ENCODE data around the gene RASA1.
"Not testable (repeated sequence)": the region's sequence is repeated elsewhere in the genome, so short reads cannot be mapped to it uniquely, and the experiment has no call there.

The RASA1 gene

GRCh38 chr5:87282269-87282668 is 14.6 kb downstream of the RASA1 start:
- DNase-seq (ENCODE audit: low read depth in 2 of 2) = no peak

- DNase-seq (ENCODE audit: low read depth in 2 of 2) = not testable (repeated sequence)
Measured at GRCh38 chr5:87287266-87287665, 19.6 kb downstream of the RASA1 start.

- DNase-seq (ENCODE audit: low read depth in 2 of 2) = no peak
Measured at GRCh38 chr5:87298692-87299362, 31.1 kb downstream of the RASA1 start.

- no peak for DNase-seq (ENCODE audit: low read depth in 2 of 2)
Measured at GRCh38 chr5:87300176-87300575, 32.5 kb downstream of the RASA1 start.

GRCh38 chr5:87300744-87301143 is 33.1 kb downstream of the RASA1 start:
- peak; percentile 22 to 23 for DNase-seq (ENCODE audit: low read depth in 2 of 2)

- DNase-seq (ENCODE audit: low read depth in 2 of 2) = no peak
Measured at GRCh38 chr5:87302061-87302460, 34.4 kb downstream of the RASA1 start.

DNA sequence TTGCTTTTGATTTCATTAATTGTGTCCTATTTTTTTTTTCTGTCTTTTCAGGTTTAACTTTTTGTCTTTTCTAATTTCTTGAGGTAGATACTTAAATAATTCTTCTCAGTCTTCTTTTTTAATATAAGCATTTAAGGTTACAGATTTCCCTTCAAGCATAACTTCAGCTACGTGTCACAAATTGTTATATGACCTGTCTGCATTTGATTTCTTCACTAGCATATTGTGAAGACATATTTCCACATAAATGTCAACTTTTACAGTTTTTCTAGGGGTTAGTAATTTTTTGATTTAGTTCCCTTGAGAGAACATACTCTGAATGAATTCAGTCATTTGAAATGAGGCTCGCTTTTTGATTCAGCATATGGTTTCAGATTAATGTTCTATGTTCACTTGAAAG is 35.6 kb downstream of the RASA1 start:
- DNase-seq (ENCODE audit: low read depth in 2 of 2) = no peak

- not testable (repeated sequence) for DNase-seq (ENCODE audit: low read depth in 2 of 2)
Measured at GRCh38 chr5:87306090-87306489, 38.4 kb downstream of the RASA1 start.

- no peak for DNase-seq (ENCODE audit: low read depth in 2 of 2)
Measured at GRCh38 chr5:87307796-87308423, 40.2 kb downstream of the RASA1 start.

GRCh38 chr5:87311405-87312279 is 44.0 kb downstream of the RASA1 start:
- peak; percentile 26 to 31 for DNase-seq (ENCODE audit: low read depth in 2 of 2)

- DNase-seq (ENCODE audit: low read depth in 2 of 2) = no peak
Measured at GRCh38 chr5:87313216-87313615, 45.5 kb downstream of the RASA1 start.

DNA sequence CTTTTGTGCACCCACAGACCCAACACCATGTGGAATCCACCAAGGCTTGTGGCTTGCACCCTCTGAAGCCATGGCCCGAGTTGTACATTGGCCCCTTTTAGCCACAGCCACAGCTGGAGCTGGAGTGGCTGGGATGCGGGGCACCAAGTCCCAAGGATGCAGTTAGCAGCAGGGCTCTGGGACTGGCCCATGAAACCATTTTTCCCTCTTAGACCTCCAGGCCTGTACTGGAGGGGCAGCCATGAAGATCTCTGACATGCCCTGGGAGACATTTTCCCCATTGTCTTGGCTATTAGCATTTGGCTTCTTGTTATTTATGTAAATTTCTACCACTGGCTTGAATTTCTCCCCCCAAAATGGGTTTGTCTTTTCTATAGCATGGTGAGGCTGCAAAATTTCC is 51.8 kb downstream of the RASA1 start:
- DNase-seq (ENCODE audit: low read depth in 2 of 2) = no peak

DNA sequence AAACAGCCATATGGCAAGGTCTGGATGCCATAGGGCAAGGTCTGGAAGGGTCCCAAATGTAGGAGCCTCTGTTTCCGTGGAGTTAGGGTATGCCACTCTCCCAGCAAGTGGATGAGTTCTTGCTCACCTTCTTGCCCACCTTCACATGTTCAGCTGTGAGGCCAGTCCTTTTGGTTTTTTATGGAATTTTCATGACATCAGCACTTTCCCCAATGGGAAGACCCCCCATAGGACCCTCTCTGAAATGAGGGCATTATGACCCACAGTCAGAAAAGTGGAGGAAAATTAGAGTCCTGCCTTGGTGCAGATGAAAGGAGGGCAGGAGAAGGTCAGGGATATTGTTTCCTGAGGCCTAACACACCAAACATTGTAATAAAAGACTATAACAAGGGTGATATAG is 53.9 kb downstream of the RASA1 start:
- DNase-seq (ENCODE audit: low read depth in 2 of 2) = no peak

GRCh38 chr5:87322381-87322780 is 54.7 kb downstream of the RASA1 start:
- DNase-seq (ENCODE audit: low read depth in 2 of 2) = no peak

DNA sequence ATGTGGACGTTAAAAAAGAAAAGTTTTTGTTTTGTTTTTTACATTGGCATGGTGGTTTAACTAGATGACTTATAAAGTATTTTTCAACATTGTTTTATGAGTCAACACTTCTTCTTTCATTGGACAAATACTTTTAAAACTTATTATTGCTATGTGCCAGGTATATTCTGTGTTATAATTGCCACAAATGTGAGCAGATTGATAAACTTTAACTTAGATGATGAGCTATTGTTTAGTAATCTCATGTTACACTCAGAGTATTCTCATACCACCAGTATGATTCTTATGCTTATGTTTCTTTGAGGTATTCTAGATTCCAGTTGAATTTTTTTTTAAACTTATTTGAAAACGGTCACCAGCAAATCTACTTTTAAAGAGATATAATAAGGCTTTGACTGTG is 60.3 kb downstream of the RASA1 start:
- DNase-seq (ENCODE audit: low read depth in 2 of 2) = no peak

GRCh38 chr5:87329114-87329513 is 61.4 kb downstream of the RASA1 start:
- no peak for DNase-seq (ENCODE audit: low read depth in 2 of 2)

DNA sequence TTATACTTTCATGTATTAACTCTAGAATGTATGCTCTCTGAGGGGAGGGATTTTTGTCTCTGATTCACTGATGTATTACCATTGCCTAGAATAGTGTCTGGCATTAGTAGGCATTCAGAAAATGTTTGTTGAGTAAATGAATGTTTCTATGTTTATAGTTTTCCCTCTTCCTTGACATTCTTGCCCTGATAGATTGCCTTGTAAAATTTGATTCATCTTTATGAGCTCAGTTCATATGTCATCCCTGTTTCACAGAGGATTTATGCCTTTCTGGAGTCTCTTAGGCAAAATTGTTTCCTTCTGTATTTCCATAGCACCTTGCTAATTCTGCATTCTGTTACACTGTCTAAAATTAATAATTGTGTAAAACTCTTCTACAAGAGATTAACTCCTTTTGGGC is 72.3 kb downstream of the RASA1 start:
- no peak for DNase-seq (ENCODE audit: low read depth in 2 of 2)

DNA sequence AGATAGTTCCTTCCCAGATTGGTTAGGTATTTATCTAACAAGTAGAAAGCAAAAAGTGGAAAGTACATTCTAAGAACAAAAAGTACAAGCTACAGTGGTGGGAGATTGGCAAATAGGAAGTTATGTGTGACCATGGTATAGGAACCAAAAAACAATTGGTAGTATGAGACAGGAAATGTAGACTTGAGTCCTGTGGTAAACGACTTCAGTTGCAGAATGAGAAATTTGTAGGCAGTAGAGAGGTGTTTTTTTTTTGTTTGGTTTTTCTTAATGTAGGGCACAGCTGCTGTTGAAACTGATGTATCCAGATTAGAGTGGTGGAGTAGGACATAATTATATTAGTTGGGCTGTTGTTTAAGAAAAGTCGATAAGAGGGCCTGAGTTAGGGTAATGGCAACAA is 73.0 kb downstream of the RASA1 start:
- no peak for DNase-seq (ENCODE audit: low read depth in 2 of 2)

GRCh38 chr5:87347272-87347671 is 79.6 kb downstream of the RASA1 start:
- peak; percentile 16 to 18 for DNase-seq (ENCODE audit: low read depth in 2 of 2)

- DNase-seq (ENCODE audit: low read depth in 2 of 2) = no peak
Measured at GRCh38 chr5:87347841-87348240, 80.2 kb downstream of the RASA1 start.

DNA sequence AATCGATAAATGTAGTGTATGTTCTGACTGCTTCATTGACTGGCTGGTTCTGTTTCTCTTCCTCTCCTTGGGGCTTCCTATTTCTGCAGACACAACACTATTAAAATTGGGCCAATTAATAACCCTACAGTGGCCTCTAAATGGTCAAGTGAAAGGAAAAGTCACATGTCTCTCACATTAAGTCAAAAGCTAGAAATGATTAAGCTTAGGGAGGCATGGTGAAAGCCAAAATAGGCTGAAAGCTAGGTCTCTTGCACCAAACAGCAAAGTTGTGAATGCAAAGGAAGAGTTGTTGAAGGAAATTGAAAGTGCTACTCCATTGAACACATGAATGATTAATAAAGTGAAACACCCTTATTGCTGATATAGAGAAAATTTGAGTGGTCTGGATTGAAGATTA is 86.8 kb downstream of the RASA1 start:
- no peak for DNase-seq (ENCODE audit: low read depth in 2 of 2)

DNA sequence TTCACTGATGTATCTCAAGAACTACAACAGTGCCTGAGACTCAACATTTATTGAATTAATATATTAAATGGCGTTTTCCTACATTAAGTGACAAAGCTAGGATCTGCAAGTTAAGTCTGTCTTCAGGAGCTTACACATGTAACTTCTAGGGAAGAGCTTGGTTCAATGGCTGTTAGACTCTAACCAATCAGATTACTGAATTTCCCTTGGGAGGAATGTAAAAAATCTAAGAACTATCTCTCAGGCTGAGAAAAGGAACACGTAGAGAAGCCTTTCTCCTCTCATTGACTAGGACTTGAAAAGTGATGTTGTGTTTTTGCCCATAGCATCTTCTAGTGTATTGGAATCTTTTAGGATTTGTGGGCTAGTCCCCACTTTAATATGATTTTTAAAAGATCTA is 91.4 kb downstream of the RASA1 start:
- no peak for DNase-seq (ENCODE audit: low read depth in 2 of 2)

- DNase-seq (ENCODE audit: low read depth in 2 of 2) = no peak
Measured at GRCh38 chr5:87360132-87360531, 92.4 kb downstream of the RASA1 start.
